ENCODE results near the gene DENND5A.

- no peak for TF ChIP-seq CTCF (IDR thresholded peaks at IDR 0.05)
- no peak for TF ChIP-seq POLR2A (IDR thresholded peaks at IDR 0.05)
Measured at GRCh38 chr11:9126636-9127035, 138.5 kb downstream of the DENND5A start.

All from right lobe of liver (tissue), 4 donors.